SU-DHL-6 (cell line): ENCODE results near the gene TP53AIP1.

Experiments
- CTCF ChIP-seq: fragments of 200-600 bp; sonication (generic); IDR thresholded peaks from one replicate; pipeline ENCODE4 v1.5.1; 2017; ENCODE audit warnings: antibody characterized with exemption, mild to moderate bottlenecking, low read length, moderate library complexity; ENCODE audit not compliant: insufficient read depth, poor library complexity, severe bottlenecking
- EZH2phosphoT487 ChIP-seq: fragments of 200-600 bp; sonication (generic), shearing (Covaris generic); conservative IDR thresholded peaks from 2 replicates; pipeline ENCODE4 v1.6.1; 2018; ENCODE audit warnings: mild to moderate bottlenecking, antibody characterized with exemption, low read length, moderate library complexity, mixed read lengths

GRCh38 chr11:128898580-128899344 is 43.9 kb downstream of the TP53AIP1 start:
- no peak for TF ChIP-seq CTCF
- no peak for TF ChIP-seq EZH2phosphoT487
